ENCODE results near the gene DNAH10. TPM values are rescaled to one million over a fixed set of nuclear protein-coding genes. Genes with fewer than 3 reads are reported as not detected.

Gene DNAH10
- total and polyA plus RNA-seq, 2 donors from 2014 or later: 0.24 to 0.28 TPM

GRCh38 chr12:123734268-123734667, 27.8 kb upstream of the DNAH10 start:
- no peaks in the 10 kb centered on the region for H3K27me3 ChIP-seq (ENCODE audit: control insufficient read depth, insufficient read depth, low read length)
- DNase-seq: no peak
- FAIRE-seq: no peak
- H3K4me3 ChIP-seq (ENCODE audit: low read length in 3 of 3): no peak overlapping the region
- no peaks in the 10 kb centered on the region for H3K9me3 ChIP-seq (ENCODE audit: control insufficient read depth in 2 of 3, insufficient read depth in 1 of 3, low read length in 3 of 3)
- H3K36me3 ChIP-seq (ENCODE audit: control insufficient read depth in 2 of 3, insufficient read depth in 3 of 3, low read length in 3 of 3): peaks cover 3 to 34% (median 22%) of the 10 kb centered on the region in 3 donors
- no peak overlapping the region for H3K27ac ChIP-seq (ENCODE audit: low read depth in 2 of 2, low read length in 2 of 2)
- H3K9ac ChIP-seq (ENCODE audit: low read length in 3 of 3): no peak overlapping the region
- H3K4me1 ChIP-seq (ENCODE audit: control insufficient read depth in 2 of 3, insufficient read depth in 2 of 3, low read depth in 1 of 3, low read length in 3 of 3): no peaks in the 10 kb centered on the region
- TF ChIP-seq CTCF (IDR thresholded peaks at IDR 0.05; ENCODE audit: borderline replicate concordance, extremely low read depth, insufficient read depth): no peak
- intact Hi-C loops (cut with DNase I): no loop called here

GRCh38 chr12:123741937-123742572, 20.0 kb upstream of the DNAH10 start:
- Histone ChIP-seq H3K4me1 (ENCODE audit: control insufficient read depth in 2 of 3, insufficient read depth in 2 of 3, low read depth in 1 of 3, low read length in 3 of 3) (no peaks in the 10 kb centered on the region), H3K36me3 (ENCODE audit: control insufficient read depth in 2 of 3, insufficient read depth in 3 of 3, low read length in 3 of 3) (peaks cover 3 to 28% (median 20%) of the 10 kb centered on the region in 3 donors), H3K27me3 (ENCODE audit: control insufficient read depth, insufficient read depth, low read length) (no peaks in the 10 kb centered on the region), H3K4me3 (ENCODE audit: low read length in 3 of 3) (no peak overlapping the region), H3K9ac (ENCODE audit: low read length in 3 of 3) (no peak overlapping the region), H3K9me3 (ENCODE audit: control insufficient read depth in 2 of 3, insufficient read depth in 1 of 3, low read length in 3 of 3) (no peaks in the 10 kb centered on the region), H3K27ac (ENCODE audit: low read depth in 2 of 2, low read length in 2 of 2) (no peak overlapping the region)
- intact Hi-C loops (cut with DNase I): no loop called here
- no peak for TF ChIP-seq CTCF (IDR thresholded peaks at IDR 0.05; ENCODE audit: borderline replicate concordance, extremely low read depth, insufficient read depth)
- DNase-seq (no peak), FAIRE-seq (no peak)

GRCh38 chr12:123743002-123743401, 19.1 kb upstream of the DNAH10 start:
- Histone ChIP-seq H3K9me3 (ENCODE audit: control insufficient read depth in 2 of 3, insufficient read depth in 1 of 3, low read length in 3 of 3) (no peaks in the 10 kb centered on the region), H3K27ac (ENCODE audit: low read depth in 2 of 2, low read length in 2 of 2) (no peak overlapping the region), H3K4me1 (ENCODE audit: control insufficient read depth in 2 of 3, insufficient read depth in 2 of 3, low read depth in 1 of 3, low read length in 3 of 3) (no peaks in the 10 kb centered on the region), H3K36me3 (ENCODE audit: control insufficient read depth in 2 of 3, insufficient read depth in 3 of 3, low read length in 3 of 3) (peaks cover 3 to 26% (median 20%) of the 10 kb centered on the region in 3 donors), H3K4me3 (ENCODE audit: low read length in 3 of 3) (no peak overlapping the region), H3K27me3 (ENCODE audit: control insufficient read depth, insufficient read depth, low read length) (no peaks in the 10 kb centered on the region), H3K9ac (ENCODE audit: low read length in 3 of 3) (no peak overlapping the region)
- FAIRE-seq: no peak
- no peak for TF ChIP-seq CTCF (IDR thresholded peaks at IDR 0.05; ENCODE audit: borderline replicate concordance, extremely low read depth, insufficient read depth)
- intact Hi-C loops (cut with DNase I): no loop called here
- DNase-seq: no peak

GRCh38 chr12:123744836-123745235, 17.3 kb upstream of the DNAH10 start:
- DNase-seq: peak in 1 of 5 donors; percentile 1
- Histone ChIP-seq H3K9ac (ENCODE audit: low read length in 3 of 3) (no peak overlapping the region), H3K4me1 (ENCODE audit: control insufficient read depth in 2 of 3, insufficient read depth in 2 of 3, low read depth in 1 of 3, low read length in 3 of 3) (no peaks in the 10 kb centered on the region), H3K4me3 (ENCODE audit: low read length in 3 of 3) (no peak overlapping the region), H3K27me3 (ENCODE audit: control insufficient read depth, insufficient read depth, low read length) (no peaks in the 10 kb centered on the region), H3K36me3 (ENCODE audit: control insufficient read depth in 2 of 3, insufficient read depth in 3 of 3, low read length in 3 of 3) (peaks cover 0 to 25% (median 23%) of the 10 kb centered on the region in 3 donors), H3K27ac (ENCODE audit: low read depth in 2 of 2, low read length in 2 of 2) (no peak overlapping the region), H3K9me3 (ENCODE audit: control insufficient read depth in 2 of 3, insufficient read depth in 1 of 3, low read length in 3 of 3) (no peaks in the 10 kb centered on the region)
- intact Hi-C loops (cut with DNase I): no loop called here
- no peak for FAIRE-seq
- no peak for TF ChIP-seq CTCF (IDR thresholded peaks at IDR 0.05; ENCODE audit: borderline replicate concordance, extremely low read depth, insufficient read depth)
